Measurements from ENCODE around the gene DNAH17.

The DNAH17 gene

DNA sequence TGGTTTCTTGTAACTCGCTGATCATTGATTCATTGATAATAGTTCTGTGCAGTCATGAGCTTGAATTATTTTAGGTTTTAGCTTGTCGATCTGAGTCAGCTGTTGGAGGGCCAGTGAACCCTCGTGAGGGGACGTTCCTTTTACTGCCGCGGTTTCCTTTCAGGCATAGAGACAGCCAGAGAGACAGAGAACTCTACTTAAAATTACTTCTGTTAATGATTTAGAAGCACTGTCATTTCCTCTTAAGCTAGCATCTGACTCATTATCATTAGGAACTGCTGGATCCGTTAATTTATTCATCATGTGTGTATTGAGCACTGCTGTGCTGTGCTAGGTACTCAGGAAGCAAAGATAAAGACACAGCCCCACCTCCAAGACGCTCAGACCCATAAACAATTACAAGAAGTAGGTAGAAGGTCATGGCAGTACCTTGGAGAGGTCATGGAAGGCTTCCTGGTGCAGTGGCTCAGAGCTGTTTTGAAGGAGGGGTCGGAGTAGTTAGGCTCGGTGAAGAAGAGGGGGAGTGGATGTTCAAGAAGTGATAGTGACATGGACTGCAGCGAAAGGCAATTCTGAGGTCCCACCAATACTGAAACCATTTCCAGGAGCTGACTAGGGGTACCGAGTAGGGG, 195.5 kb downstream of the DNAH17 start:
- no peak for TF ChIP-seq EZH2phosphoT487 (IDR thresholded peaks at IDR 0.05; ENCODE audit: borderline replicate concordance, low read length)
- TF ChIP-seq, protein P1, sequence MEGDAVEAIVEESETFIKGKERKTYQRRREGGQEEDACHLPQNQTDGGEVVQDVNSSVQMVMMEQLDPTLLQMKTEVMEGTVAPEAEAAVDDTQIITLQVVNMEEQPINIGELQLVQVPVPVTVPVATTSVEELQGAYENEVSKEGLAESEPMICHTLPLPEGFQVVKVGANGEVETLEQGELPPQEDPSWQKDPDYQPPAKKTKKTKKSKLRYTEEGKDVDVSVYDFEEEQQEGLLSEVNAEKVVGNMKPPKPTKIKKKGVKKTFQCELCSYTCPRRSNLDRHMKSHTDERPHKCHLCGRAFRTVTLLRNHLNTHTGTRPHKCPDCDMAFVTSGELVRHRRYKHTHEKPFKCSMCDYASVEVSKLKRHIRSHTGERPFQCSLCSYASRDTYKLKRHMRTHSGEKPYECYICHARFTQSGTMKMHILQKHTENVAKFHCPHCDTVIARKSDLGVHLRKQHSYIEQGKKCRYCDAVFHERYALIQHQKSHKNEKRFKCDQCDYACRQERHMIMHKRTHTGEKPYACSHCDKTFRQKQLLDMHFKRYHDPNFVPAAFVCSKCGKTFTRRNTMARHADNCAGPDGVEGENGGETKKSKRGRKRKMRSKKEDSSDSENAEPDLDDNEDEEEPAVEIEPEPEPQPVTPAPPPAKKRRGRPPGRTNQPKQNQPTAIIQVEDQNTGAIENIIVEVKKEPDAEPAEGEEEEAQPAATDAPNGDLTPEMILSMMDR (IDR thresholded peaks at IDR 0.05; ENCODE audit: low read depth, low read length, poor library complexity, severe bottlenecking) = no peak
- H3K9me2 ChIP-seq (replicated peaks; ENCODE audit: control insufficient read depth, low read length) = no peaks in the 10 kb centered on the region
- H4K20me1 ChIP-seq (ENCODE audit: control insufficient read depth, insufficient read depth, low read depth, low read length) = peaks cover 19% of the 10 kb centered on the region
- no peaks in the 10 kb centered on the region for H3F3A ChIP-seq (ENCODE audit: control insufficient read depth, insufficient read depth)
- H3K27ac ChIP-seq (ENCODE audit: low read depth, low read length) = no peak overlapping the region
- peaks cover 55% of the 10 kb centered on the region for H3K4me1 ChIP-seq (ENCODE audit: control insufficient read depth, low read length)
- peaks cover 3% of the 10 kb centered on the region for H3K27me3 ChIP-seq (ENCODE audit: control insufficient read depth, low read length)
- peaks cover 80% of the 10 kb centered on the region for H3K79me2 ChIP-seq (ENCODE audit: control insufficient read depth, low read length)
- no peak overlapping the region for H3K4me3 ChIP-seq (ENCODE audit: low read length)
- no peaks in the 10 kb centered on the region for H3K9me3 ChIP-seq (ENCODE audit: control insufficient read depth, insufficient read depth, low read length)
- H3K4me2 ChIP-seq (ENCODE audit: low read length) = 0 out of 2 replicates have a peak overlapping the region, but pooled peaks have one; percentile 4
- H3K36me3 ChIP-seq (ENCODE audit: control insufficient read depth, low read length) = peaks cover 18% of the 10 kb centered on the region

DNA sequence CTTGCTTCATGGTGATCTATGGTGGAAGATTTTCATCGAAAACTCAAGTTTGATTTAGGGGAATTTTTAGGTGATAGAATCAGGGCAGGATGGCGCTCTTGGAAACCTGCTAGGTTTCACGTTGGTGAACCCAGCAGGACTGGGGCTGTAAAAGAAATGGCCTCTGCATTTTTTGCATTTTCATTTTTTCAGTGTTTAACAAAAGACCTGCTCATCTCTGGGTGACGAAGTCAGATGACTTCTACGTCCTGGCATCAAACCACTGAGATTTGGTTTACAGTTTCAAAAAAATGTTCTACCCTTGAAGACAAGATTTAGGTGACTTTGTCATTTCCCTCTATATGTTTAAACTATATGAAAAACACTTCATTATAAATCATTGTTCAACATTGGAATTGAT, 196.8 kb downstream of the DNAH17 start:
- Histone ChIP-seq H3K9me3 (ENCODE audit: control insufficient read depth, insufficient read depth, low read length) (no peaks in the 10 kb centered on the region), H3K9me2 (replicated peaks; ENCODE audit: control insufficient read depth, low read length) (no peaks in the 10 kb centered on the region), H3K27ac (ENCODE audit: low read depth, low read length) (no peak overlapping the region), H4K20me1 (ENCODE audit: control insufficient read depth, insufficient read depth, low read depth, low read length) (peaks cover 12% of the 10 kb centered on the region), H3K36me3 (ENCODE audit: control insufficient read depth, low read length) (peaks cover 16% of the 10 kb centered on the region), H3K4me2 (ENCODE audit: low read length) (0 out of 2 replicates have a peak overlapping the region, but pooled peaks have one; percentile 83), H3K4me3 (ENCODE audit: low read length) (no peak overlapping the region), H3K27me3 (ENCODE audit: control insufficient read depth, low read length) (peaks cover 11% of the 10 kb centered on the region), H3F3A (ENCODE audit: control insufficient read depth, insufficient read depth) (no peaks in the 10 kb centered on the region), H3K79me2 (ENCODE audit: control insufficient read depth, low read length) (peaks cover 66% of the 10 kb centered on the region), H3K4me1 (ENCODE audit: control insufficient read depth, low read length) (peaks cover 42% of the 10 kb centered on the region)
- TF ChIP-seq, protein P1 (IDR thresholded peaks at IDR 0.05; ENCODE audit: low read depth, low read length, poor library complexity, severe bottlenecking) = no peak
- TF ChIP-seq EZH2phosphoT487 (IDR thresholded peaks at IDR 0.05; ENCODE audit: borderline replicate concordance, low read length) = no peak

DNA sequence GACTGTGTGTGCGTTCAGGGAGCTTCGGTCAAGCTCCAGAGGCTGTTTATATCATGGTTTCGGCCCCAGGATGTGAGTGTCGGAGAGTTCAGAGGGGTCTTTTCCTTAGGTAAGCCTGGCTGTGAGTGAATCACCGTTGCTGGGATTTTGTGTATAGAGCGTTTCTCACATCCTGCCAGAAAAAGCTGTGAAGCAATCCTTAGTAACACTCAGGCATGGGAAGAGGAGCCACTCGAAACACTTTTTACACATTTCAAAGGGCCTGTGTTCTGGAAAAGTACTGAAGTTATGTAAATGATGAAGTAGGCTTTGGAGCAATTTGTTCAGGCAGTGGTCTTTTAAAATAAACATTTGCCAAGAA, 198.1 kb downstream of the DNAH17 start:
- Histone ChIP-seq H3K79me2 (ENCODE audit: control insufficient read depth, low read length) (peaks cover 54% of the 10 kb centered on the region), H3K27me3 (ENCODE audit: control insufficient read depth, low read length) (peaks cover 23% of the 10 kb centered on the region), H3K4me1 (ENCODE audit: control insufficient read depth, low read length) (peaks cover 29% of the 10 kb centered on the region), H3K4me2 (ENCODE audit: low read length) (peak overlapping the region; percentile 83), H3F3A (ENCODE audit: control insufficient read depth, insufficient read depth) (no peaks in the 10 kb centered on the region), H4K20me1 (ENCODE audit: control insufficient read depth, insufficient read depth, low read depth, low read length) (peaks cover 12% of the 10 kb centered on the region), H3K9me2 (replicated peaks; ENCODE audit: control insufficient read depth, low read length) (no peaks in the 10 kb centered on the region), H3K27ac (ENCODE audit: low read depth, low read length) (peak overlapping the region; percentile 6; the same call in 1 of the 2 replicates), H3K36me3 (ENCODE audit: control insufficient read depth, low read length) (peaks cover 16% of the 10 kb centered on the region), H3K9me3 (ENCODE audit: control insufficient read depth, insufficient read depth, low read length) (no peaks in the 10 kb centered on the region), H3K4me3 (ENCODE audit: low read length) (peak overlapping the region; percentile 99)
- TF ChIP-seq, protein P1 (IDR thresholded peaks at IDR 0.05; ENCODE audit: low read depth, low read length, poor library complexity, severe bottlenecking) = no peak
- TF ChIP-seq EZH2phosphoT487 (IDR thresholded peaks at IDR 0.05; ENCODE audit: borderline replicate concordance, low read length) = no peak

Measured in DOHH2 (cell line).